Measurements from ENCODE around the gene SH3BP4.

SH3BP4 gene

DNA sequence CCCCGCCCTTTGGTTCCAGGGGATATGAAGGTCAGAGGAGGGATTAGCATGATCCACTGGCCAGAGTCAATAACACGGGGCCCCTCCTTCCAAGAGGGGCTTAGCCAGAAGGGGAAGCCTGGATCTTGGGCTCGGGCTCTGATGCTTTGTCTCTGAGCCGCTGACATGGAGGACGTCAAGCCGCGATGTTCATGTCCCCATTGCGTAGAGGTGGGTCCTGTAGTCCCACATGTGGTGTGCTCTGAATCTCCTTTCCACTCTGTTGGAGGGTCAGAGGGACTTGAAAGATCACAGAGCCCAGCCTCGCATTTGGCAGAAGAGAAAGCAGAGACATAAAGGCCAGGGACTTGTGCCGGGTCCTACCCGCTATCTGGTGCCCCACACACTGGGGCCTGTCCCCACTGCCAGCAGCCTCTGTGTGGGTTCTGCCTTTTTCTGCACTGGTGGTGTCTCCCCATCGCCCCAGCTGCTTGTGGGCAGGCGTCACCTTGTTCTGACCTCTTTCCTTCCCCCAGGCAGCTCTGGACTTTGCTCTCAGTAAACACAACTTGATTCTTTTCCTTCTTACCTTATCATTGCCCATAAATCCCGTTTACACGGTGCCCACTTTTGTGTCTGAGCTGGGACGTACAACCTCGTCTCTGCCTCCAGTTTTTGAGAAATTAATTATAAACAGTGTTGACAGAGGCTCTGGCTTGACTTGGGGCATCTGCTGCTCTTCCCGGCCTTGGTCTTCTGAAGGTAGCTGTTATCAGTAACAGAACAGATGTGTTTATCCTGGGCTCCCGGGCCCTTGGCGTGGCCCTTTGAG lies 48.8 kb downstream of the SH3BP4 start:
- TF ChIP-seq, protein P1, sequence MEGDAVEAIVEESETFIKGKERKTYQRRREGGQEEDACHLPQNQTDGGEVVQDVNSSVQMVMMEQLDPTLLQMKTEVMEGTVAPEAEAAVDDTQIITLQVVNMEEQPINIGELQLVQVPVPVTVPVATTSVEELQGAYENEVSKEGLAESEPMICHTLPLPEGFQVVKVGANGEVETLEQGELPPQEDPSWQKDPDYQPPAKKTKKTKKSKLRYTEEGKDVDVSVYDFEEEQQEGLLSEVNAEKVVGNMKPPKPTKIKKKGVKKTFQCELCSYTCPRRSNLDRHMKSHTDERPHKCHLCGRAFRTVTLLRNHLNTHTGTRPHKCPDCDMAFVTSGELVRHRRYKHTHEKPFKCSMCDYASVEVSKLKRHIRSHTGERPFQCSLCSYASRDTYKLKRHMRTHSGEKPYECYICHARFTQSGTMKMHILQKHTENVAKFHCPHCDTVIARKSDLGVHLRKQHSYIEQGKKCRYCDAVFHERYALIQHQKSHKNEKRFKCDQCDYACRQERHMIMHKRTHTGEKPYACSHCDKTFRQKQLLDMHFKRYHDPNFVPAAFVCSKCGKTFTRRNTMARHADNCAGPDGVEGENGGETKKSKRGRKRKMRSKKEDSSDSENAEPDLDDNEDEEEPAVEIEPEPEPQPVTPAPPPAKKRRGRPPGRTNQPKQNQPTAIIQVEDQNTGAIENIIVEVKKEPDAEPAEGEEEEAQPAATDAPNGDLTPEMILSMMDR (IDR thresholded peaks at IDR 0.05; ENCODE audit: control insufficient read depth, insufficient read depth, low read depth, low read length, missing control alignments), result no peak
- DNase-seq (ENCODE audit: low read depth), result no peak
- no peak overlapping the region for H3K4me3 ChIP-seq (ENCODE audit: control insufficient read depth, low read depth, low read length)

DNA sequence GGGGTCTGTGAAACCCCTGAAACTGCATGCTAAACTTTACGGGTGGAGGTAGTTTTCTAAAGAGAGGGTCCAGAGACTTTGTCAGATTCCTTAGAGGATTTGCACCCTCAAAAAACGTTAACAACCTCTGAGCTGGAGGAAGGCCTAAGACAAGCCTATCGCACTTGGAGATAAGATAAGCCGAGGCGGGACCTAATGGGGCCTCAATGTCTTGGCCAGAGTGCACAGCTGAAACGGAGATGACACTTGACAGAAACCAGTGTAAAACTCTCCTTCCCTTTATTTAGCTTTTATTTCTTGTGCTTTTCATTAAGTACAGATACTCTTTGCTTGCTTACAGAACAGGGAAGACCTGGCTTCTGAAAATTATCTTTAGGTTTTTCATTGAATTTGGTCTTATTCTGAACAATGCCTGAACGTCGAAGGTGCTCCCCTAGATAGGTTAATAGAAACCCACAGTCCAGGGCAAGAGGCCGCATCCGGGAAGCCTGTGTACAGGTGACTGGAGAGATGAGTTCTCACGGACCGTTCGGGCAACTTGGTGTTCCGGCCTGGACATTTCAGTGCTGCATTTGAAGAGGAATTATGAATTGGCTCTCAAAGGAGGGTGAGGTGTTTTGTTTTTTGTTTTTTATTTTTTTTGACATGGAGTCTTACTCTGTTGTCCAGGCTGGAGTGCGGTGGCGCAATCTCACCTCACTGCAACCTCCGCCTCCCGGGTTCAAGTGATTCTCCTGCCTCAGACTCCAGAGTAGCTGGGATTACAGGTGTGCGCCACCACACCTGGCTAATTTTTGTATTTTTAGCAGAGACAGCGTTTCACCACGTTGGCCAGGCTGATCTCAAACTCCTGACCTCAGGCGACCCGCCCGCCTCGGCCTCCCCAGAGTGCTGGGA lies 49.7 kb downstream of the SH3BP4 start:
- no peak for DNase-seq (ENCODE audit: low read depth)
- TF ChIP-seq, protein P1 (IDR thresholded peaks at IDR 0.05; ENCODE audit: control insufficient read depth, insufficient read depth, low read depth, low read length, missing control alignments), result no peak

DNA sequence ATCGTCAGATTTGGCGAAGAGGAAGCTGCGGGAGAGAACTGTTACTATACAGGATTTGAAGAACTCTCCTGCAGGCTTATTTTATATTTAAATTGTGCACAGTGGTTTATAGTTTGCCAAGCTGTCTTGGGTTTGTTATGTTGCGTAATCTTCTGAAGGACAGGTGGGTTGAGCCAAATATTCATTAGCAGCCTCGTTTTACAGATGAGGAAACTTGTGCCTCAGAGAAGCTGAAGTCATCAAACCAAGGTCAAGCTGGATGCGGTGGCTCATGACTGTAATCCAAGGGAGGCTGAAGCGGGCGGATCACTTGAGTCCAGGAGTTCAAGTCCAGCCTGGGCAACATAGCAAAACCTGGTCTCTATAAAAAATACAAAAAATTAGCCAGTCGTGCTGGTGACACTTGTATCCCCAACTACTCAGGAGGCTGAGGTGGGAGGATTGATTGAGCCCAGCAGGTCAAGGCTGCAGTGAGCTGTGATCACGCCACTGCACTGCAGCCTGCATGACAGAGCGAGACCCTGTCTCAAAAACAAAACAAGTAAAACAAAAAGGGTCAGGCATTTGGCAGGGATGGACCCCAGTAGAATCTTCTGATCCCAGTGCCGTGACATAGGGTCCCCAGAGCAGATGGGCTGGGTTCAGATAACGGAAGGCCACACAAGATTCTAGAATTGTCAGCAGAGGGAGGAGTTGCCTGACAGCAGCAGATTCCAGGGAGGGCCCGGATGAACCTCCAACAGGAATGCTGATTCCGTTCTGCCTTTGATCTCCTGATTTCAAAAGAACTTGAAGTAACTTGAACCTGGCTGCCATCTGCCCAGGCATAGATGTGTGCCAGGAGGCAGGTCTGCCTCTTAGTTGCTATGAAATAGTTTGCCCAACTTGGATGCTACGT lies 50.6 kb downstream of the SH3BP4 start:
- no peak for DNase-seq (ENCODE audit: low read depth)
- no peak overlapping the region for H3K4me3 ChIP-seq (ENCODE audit: control insufficient read depth, low read depth, low read length)
- TF ChIP-seq, protein P1 (IDR thresholded peaks at IDR 0.05; ENCODE audit: control insufficient read depth, insufficient read depth, low read depth, low read length, missing control alignments), result no peak

More for the DNA sequence above, 49.7 kb downstream of the SH3BP4 start:
- no peak overlapping the region for H3K4me3 ChIP-seq (ENCODE audit: control insufficient read depth, low read depth, low read length)

DNA sequence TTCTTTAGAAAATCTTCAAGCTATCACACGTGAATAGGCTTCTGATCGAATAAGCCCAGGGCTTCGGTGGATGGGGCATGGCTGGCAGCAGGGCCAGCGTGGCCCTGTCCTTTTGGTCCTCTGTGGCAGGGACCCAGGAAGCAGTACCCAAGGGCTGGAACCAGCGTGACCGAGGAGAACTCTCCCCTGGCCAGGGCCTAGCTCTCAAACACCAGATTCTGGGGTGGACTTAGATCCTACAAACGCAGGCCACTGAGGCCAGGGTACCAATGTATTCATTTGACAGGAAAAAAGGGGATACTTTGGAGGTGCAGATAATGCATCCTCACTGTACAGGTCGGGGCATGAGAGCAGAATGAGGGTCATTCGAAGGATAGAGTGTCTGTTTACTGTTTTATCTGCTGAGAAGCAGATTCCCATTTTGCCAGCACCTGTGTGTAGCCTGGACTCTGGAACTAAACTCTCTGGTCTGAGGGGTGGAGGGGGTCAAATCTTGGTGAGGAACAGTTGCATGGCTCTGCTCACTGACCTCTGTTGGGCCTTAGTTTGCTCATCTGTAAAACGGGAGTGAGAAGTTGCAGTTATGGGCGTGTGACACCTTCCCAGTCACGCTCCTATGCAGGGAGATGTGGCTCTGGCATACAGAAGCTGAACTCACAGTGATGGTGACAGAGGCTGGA lies 51.4 kb downstream of the SH3BP4 start:
- H3K4me3 ChIP-seq (ENCODE audit: control insufficient read depth, low read depth, low read length), result no peak overlapping the region
- DNase-seq (ENCODE audit: low read depth), result no peak
- TF ChIP-seq, protein P1 (IDR thresholded peaks at IDR 0.05; ENCODE audit: control insufficient read depth, insufficient read depth, low read depth, low read length, missing control alignments), result no peak

DNA sequence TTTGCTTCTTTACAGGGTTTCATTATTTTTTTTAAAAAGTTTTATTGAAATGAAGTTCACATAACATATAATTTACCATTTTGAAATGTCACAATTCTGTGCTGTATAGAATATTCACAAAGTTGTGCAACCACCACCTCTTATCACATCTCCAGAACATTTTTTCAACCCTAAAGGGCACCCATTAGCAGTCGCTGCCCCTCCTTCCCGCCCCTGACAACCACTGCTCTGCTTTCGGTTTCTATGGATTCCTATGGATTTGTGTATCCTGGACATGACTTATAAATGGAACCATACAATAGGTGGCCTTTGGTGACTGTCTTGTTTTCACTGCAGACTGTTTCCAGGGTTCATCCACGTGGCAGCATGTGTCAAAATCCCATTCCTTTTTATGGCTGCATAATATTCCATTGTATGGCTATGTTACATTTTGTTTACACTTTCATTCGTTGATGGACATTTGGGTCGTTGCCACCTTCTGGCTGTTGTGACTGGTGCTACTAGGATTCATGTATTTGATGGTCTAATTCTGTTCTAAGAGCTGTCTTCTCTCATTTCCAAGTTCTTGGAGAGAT lies 52.6 kb downstream of the SH3BP4 start:
- DNase-seq (ENCODE audit: low read depth), result no peak
- H3K4me3 ChIP-seq (ENCODE audit: control insufficient read depth, low read depth, low read length), result no peak overlapping the region
- TF ChIP-seq, protein P1 (IDR thresholded peaks at IDR 0.05; ENCODE audit: control insufficient read depth, insufficient read depth, low read depth, low read length, missing control alignments), result no peak

Data from AG09309 (cell line).